Right renal pelvis (tissue), 4 donors: Measurements from ENCODE around the gene EEIG1. TPM values are rescaled to one million over a fixed set of nuclear protein-coding genes. Genes with fewer than 3 reads are reported as not detected.

Experiments
- DNase-seq, 4 donors: peaks; one replicate each; pipeline ENCODE4 v3.0.0-alpha.2; 2013; ENCODE audit warnings: low read depth in 4 of 4, low spot score in 3 of 4, missing footprints in 1 of 4
- polyA plus RNA-seq, 4 donors: library from polyadenylated mRNA; unstranded; fragments of 120-200 nt; gene quantifications; one replicate each; pipeline ENCODE4 v1.2.1, GENCODE V29; 2013; ENCODE audit not compliant: insufficient read length in 4 of 4

Gene EEIG1
- polyA plus RNA-seq, 4 donors, result 32.1 to 45.7 (median 37.3) TPM

DNA sequence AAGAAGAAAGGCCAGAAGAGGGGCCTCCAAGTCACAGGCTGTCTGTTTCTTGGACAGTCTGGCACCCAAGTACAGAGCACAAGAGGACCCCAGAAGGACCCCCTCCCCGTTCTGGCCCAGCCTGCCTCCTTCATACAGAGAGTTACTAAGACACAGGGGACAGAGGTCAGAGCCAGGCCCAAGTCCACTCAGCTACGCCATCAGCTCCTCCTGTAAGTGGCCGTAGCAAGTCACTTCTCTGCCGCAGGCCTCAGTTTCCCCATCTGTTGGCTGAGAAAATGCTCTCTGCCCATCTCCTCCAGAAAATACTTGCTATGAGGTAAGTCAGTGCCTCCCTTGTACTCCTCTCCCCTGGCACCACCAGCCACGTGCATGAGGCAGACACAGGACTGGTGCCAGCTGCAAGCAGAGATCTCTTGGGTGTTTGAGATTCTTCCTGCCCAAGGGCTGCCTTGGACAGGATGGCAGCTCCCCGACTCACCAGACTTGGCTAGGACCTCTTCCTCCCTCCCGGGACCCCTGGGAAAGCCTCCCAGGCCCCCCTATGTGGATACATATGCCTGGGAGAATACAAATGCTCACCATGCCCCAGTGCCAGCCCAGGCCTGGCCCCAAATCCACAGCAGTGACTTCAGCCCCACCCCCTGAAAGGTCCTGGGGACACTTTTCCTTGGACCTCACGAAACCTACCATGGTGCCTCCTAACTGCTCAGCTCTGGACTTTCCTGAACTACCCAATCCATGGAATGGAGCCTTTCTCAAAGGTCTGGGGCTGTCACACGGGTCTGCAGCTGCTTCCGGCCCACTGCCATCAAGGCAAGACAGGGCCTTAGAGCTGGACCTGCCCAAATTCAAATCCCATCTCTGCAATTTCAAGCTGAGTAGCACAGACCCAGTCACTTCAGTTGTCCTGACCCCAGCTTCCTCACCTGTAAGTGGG lies 5.1 kb downstream of the EEIG1 start:
- DNase-seq, result no peak

DNA sequence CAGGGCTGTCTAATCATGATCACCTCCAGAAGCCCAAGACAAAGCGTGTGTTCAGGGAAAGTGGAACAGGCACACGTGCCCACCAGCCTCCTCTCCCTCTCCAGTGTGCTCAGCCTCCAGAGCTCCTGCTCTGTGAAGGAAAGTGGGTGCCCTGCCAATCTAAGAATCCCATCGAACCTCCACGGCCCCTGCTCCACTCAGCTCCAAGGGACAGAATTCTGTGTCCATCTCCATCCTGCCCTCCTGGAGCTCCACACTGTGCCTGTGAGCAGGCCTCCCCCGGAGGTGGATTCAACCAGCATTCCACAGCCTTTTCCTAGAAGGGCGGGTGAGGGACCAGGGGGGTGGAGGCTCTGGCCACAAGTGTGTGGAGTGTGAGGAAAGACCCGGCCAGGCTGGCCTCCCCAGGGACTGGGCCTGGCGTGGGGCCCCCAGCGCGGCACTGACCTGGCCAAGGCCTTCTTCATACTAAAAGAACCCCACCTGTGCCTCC lies 6.0 kb downstream of the EEIG1 start:
- no peak for DNase-seq

DNA sequence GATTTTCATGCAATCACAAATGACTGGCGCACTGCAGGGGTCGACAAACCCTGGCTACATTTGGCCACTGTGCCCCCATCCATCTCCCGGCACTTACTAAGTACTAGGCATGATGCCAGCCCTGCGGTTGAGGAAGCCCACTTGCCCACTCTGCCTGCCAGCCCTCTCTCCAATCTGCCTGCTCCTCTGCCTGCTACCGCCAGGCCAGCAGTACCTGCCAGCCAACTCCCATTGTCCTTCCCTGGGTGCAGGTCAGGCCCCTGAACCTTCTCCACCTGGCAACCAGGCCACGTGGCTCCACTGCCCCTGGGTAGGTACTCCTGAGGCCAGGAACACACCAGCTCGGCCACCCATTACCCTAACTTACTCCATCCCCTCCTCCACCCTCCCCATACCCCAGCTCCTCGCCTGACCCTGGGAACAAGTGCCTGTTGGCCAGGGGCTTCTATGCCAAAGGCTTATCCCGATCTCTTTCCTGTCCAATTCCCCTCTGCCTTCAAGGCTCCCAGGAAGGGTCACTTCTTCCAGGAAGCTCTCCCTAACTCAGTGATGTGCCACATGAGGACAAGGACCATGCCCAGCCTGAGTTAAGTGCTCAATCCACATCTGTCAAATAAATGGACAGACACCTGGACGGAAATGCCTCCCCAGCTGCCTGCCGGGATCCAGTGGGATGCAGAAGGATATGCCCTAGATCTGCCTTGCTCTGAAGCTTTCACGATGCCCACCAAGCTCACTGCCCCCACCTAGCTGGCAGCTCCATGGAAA lies 6.6 kb downstream of the EEIG1 start:
- no peak for DNase-seq

DNA sequence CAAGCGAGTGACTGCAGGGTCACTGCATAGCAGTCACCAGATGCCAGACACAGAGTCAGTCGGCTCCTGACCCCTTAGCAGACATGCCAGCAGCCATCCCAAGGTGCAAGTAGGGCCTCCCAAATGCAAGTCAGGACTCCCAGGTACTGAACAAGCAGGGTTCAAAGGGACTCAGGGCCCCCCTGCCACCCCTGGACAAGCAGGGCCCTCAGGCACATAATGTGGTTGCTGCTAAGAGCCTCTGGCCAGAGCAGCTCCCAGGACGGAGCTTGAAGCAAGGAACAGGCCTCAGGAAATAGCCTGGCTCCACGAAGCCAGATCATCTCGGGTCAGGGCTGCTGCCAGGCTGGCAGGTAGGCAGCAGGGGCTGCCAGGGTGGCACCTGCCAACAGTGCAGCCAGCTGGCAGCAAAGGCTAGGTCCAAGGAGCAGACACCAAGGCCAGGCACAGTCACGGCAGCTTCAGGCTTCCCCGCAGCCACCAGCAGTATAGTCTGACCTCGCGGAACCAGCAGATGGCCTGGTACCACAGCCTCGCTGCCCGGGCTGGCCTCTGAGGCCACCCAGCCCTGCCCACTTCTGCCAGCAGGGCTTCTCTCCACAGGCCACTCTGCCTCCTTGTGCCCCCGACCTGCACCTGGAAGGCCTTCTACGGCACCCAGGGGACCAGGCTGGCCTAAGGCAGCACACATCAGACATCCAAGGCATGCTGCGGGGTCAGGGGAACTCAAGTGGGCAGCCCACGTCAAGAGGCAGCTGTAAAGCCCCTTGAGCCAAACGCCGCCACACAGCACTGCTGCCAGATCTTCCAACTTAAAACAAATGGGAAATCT lies 7.4 kb downstream of the EEIG1 start:
- DNase-seq, result no peak

DNA sequence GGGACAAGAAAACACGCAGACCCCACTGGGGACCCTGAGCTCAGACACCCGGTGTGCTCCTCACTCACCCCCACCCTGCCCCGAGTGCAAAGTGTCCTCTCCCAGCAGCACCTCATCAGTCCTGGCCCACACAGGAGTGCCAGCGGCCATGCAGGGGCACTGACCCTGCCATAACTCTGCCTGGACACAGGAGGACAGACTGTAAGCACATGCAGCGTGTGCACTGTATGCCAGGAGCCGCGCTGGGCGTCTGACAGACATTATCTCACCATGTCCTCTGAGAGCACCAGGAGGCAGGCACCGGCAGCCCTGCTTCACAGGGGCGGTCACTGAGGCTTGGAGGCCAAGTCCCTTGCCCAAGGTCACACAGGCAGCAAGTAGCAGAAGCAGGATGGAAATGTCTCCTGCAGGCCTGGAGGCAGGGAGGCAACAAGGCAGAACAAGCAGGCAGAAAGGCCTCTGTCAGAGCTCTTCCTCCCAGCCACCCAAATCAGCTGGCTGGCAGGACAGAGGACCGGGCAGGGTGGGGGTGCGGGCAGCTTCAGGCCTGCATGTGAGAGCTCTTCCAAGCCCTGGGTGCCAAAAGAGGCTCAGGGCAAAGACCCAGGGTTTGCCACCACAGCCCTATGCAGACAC lies 8.4 kb downstream of the EEIG1 start:
- DNase-seq, result no peak

DNA sequence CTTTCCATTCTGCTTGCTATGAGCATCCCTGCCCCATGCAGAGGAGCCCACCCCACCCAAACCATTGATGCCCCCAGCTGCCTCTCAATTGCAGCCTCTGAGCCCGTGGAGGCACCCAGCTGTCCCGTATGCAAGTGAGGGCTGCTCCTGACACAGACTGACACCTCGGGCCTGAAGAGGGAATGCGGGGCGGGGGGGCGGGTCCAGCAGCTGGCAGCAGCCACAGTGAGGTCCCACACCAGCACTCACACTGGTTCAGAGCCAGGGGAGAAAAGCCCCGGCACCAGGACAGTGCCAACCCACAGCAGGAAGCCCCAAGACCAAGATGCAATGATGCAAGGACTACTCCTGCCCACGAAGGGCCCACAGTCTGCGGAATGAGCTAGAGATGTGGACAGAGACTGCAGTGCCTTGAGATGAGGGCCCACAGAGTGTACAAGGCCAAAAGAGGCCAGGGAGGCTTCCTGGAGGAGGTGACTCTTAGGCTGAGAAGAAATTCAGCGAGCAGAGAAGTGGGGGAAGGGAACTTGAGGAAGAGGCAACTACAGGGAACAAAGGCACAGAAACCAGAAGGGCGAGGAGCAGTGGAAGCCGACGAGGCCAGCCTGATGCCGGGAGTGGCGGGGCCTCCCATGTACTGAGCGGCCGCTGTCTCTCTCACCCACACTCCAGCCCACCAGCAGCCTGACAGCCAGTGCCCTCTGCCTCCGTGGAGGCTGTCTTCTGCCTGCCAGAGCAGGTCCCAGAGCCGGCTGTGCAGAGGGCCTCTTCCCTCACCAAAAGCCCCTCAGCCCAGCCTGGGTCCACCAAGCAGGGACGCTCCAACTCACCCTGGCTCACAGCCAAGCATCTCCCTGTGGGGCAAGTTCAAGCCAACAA lies 9.2 kb downstream of the EEIG1 start:
- no peak for DNase-seq

DNA sequence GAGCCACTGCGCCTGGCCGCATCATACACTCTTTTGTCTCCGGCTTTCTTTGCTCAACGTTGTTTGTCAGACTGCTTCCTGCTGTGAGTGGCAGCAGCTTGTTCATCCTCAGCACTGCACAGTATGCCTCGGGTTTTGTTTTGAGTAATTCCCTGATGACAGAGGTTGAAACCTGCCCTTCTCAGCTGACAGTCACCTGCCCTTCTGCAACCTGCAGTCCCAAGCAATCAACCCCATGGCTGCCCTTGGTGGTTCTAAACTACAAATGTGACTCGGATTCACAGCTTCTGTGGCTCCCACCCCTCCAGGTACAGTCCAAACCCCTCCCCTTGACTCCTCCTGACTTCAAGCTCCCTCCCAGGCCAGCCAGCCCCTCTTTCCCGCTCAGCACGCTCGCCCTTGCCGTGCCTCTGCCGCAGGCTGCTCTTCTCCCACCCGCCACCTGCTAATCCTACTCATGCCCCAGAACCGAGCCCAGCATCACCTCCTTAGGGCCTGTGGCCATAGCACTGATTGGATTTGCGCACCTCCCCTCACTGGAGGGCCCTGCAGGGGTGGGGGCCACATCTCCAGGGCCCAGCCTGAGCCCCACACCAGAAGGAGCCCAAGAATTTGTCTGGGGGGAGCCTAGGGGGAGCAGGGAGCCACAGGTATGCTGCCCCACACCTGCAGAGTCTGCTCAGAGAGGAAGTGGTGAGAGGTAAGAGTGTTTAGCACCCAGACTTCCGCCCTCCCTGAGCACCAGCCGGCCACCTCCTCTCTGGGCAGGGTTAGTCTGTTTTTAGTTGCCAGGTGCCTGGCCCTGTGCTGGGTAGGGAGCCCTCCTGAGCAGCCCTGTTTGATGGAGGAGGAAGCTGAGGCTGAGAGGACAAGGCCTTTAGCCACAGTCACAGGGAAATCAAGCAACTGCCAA lies 10.1 kb downstream of the EEIG1 start:
- DNase-seq, result no peak

DNA sequence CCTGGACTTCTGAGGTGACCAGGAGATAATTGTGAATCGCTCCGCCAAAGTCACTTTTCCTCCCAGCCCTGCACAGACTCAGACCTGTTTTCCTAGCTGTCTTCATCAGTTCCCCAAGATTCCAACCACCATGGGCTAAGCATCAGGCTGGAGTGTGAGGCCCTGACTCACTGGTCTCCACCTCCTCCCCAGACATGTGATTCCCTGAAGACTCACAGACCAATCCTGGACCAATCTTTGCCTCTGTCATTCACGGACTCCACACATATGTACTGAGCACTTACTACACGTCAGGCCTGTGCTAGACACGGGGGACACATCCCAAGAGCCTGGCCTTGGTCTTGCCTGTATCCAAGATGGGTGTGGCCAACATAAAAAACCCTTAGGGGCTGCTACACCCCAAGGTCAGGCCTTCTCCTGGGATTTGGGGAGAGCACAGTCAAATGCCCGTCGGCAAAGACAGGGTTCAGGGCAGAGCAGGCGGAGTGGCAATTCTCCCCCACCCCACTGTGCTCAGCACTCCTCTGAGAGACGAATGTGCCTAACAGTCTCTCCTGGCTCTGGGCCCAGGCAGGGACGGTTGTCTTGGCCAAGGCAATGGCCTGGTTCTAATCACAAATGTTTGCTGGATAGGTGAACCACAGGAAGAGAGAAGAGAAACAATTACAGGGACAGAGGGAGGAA lies 11.9 kb downstream of the EEIG1 start:
- DNase-seq, result no peak

DNA sequence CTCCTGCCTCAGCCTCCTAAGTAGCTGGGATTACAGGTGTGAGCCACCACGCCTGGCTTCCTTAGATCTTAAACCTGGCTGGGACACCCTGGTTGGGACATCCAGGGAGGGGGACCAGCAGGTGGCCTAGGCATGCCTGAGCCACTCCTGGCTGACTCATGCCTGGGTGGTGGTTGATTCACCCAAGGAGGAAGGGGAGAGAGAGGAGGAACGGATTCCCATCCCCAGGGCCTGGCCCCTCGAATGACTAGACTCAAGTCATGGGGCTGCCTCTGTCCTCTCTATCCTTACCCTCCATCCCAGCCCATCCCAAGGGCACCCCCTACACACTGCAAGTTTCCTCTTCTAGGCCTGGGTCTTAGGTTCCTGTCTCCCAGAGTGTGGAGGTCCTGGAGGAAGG lies 12.7 kb downstream of the EEIG1 start:
- DNase-seq, result no peak

DNA sequence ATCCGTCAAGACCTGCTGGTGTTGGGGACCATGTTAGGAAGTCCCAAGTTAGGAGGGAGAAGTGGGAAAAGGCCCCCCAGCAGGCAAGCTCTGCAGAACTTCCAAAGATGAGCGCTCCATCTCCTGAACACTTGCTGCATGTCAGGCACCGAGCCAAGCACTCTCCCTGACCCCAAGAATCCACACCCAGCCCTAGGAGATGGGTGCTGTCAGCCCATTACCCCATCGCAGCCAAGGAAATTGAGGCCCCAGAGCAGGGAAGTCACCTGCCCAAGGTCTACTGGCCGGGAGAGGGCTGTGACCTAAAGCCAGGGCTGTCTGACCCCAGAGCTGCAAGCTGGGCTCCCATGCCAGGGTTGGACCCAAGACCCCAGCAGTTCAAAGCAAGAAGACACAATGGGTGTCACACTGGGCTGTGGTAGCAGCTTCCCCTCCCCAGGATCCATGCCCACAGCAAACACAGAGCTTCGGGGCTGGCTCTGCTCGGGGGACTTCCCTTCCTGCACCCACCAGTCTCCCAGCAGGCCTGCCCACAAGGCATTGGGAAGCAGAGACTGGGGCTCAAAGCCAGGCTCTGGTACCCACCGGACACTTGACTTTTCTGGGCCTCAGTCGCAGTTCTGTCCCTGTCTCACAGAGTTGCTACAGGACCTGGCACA lies 13.5 kb downstream of the EEIG1 start:
- no peak for DNase-seq

DNA sequence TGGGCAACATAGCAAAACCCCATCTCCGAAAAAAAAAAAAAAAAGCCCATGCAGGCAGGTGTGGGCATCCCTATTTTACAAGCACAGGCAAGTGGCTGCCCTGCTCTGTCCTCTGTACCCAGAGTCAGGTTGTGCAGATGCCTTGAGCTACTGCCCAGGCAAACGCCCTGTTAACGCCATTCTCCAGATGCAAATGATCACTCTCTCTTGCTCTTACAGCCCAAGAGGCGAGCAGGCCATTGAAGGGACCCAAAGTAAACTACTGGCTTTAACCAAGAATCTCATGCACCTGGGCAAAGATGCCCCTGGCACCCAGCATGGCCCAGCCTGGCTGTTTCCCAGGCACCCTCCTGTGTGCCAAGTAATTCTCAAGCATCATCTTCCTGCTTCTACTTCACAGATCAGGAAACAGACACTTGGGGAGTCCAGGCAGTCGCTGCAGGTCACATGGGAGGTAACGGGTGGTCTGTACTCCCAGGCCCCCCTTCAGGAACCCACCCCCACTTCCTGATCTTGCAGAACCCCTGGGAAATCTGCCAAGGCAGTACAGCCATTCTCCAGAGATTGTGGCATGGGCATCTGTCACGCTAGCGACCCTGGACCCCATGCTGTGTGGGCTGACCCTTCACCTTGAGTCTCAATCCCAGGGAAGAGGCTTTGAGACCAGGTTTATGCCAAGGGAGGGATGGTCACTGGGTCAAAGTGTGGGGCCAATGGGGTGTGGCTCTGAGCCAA lies 14.2 kb downstream of the EEIG1 start:
- DNase-seq, result no peak

DNA sequence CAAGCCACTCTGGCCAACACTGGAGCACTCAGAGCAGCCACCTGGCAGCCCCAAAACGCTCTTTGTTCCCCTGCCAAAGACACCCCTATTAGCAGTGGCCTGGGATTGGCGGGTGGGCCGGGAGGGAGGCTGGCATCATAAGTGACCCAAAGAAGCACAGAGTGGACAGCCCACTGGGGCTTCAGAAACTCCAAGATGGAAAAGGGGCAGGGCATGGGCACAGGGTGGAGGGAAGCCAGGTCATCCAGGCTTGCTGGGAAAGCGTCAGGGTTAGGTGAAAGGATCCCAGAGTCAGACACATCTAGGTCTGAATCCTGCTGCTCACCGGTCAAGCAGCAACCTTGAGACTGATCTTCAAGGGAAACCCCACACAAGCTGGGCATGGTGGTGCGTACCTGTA lies 14.8 kb downstream of the EEIG1 start:
- DNase-seq, result no peak

DNA sequence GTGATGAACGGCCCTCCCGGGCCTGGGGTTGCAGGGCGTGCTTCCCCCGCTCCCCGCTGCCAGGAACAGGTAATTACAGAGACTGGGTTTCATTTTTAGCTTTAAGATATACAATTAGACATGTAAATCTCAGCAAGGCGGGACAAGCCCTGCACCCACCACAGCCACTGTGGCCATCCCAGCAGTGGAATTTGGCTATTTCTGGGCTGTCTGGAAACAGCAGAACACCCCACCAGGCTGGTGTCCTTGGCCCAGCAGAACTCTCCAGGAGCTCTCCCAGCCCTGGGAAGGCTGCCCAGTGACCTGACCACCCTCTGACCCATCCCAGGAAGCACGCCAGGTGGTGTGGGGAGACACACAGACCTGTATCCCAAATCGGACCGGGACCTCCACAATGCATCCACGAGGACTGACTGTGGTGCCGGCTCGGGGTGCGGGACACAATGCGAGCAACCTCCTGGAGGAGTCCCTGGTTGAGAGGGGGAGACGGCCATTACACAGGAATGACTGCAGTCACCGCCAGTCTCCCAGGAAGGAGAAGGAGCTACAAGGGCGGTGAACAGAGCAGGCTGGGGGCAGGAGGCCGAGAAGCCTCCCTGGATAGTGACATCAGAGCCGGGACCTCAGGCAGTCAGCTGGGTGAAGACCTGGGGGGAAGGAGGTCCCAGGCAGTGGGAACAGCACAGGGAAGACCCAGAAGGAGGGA lies 17.3 kb downstream of the EEIG1 start:
- no peak for DNase-seq

DNA sequence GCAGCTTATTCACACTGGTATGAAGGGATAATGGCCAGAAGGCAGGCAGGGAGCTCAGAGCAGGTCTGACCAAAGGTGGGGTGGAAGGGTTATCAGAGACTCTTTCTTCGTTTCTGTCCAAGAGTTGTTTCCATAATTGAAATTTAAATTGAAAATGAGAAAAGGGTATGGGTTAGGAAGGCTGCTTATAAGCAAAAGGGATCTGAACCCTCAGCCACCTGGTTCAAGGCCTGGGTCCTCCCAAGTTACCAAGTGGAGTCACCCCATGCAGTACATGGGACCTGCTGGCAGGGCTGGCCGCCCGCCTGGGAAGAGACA lies 17.8 kb downstream of the EEIG1 start:
- DNase-seq, result no peak

DNA sequence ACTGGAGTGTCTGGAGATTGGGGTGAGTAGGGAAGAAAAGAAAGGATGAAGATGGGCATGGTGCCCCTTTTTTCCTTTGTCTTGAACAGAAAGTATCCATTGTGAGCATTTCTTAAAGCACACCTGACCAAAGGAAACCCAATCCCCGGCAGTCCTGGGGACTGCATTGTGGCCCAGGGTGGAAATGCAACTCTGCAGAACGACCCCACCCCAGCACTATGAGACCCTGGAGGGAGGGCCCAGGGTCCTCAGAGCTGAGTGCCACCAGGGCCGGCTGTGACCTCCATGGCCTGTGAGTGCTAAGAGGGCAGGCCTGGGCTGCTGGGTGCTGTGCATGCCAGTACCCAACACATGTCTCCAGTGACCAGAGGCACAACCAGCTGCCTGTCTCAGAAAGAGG lies 18.5 kb downstream of the EEIG1 start:
- DNase-seq, result no peak

DNA sequence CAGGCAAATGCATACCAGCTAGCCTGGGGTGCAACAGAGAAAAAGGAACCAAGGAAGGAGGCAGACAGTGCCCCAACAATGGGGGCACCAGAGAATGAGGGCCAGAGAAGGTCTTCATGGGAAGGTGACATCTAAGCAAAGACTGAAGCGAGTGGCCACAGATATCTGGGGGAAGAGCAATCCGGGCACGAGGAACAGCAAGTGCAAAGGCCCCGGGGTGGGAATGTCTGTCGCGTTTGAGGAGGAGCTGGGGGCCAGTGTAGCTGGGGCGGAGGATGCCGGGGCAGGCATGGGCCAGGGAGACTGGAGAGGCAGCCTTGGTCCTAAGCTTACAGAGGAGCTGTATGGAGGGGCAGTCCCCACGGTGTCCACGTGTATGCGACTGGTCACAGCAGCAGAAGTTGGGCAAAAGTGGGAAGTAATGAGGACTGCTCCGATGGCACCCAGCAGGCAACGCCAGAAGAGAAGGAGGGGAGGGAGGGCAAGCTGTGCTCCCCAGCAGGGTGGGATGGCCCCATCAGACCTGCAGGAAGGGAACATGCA lies 19.1 kb downstream of the EEIG1 start:
- no peak for DNase-seq
